Spinal cord (tissue), 10 donors: ENCODE measurements around the gene UAP1. TPM values are rescaled to one million over a fixed set of nuclear protein-coding genes. Genes with fewer than 3 reads are reported as not detected.
"Not testable (repeated sequence)": the region's sequence is repeated elsewhere in the genome, so short reads cannot be mapped to it uniquely, and the experiment has no call there.

Source experiments
- DNase-seq, 6 donors: peaks; one replicate each; pipeline versions ENCODE4 v3.0.0 to v3.0.0-alpha.2; 2013 to 2015; ENCODE audit warnings: low spot score in 6 of 6, low read depth in 4 of 6
- H3K27ac ChIP-seq: one replicate; pipeline ENCODE4 v1.5.1; 2013; ENCODE audit warnings: low read depth, low read length, control low read depth
- H3K27me3 ChIP-seq: one replicate; pipeline ENCODE4 v1.6.1; 2013; ENCODE audit warnings: low read length; ENCODE audit not compliant: control insufficient read depth, insufficient read depth
- H3K36me3 ChIP-seq: one replicate; pipeline ENCODE4 v1.6.1; 2013; ENCODE audit warnings: low read length; ENCODE audit not compliant: control insufficient read depth, insufficient read depth
- H3K4me1 ChIP-seq: one replicate; pipeline ENCODE4 v1.6.1; 2013; ENCODE audit warnings: low read length; ENCODE audit not compliant: control insufficient read depth, insufficient read depth
- H3K4me3 ChIP-seq: one replicate; pipeline ENCODE4 v1.5.1; 2013; ENCODE audit warnings: low read depth, low read length, control low read depth
- H3K9me3 ChIP-seq: one replicate; pipeline ENCODE4 v1.6.1; 2013; ENCODE audit warnings: low read length; ENCODE audit not compliant: control insufficient read depth, insufficient read depth
- WGBS: methylation state at CpG from one replicate; pipeline ENCODE4 v1.1.5; 2013; ENCODE audit warnings: missing lambda C conversion rate; ENCODE audit not compliant: insufficient coverage; 5-methylcytosine and 5-hydroxymethylcytosine counted together
- polyA plus RNA-seq, 2 donors: library from polyadenylated mRNA; unstranded; fragments of 120-200 nt; gene quantifications; one replicate each; pipeline ENCODE4 v1.2.1, GENCODE V29; 2013; ENCODE audit not compliant: insufficient read length in 2 of 2
- total RNA-seq, 2 donors: library from RNA; depleted of rRNA in 1 of 2; stranded (reverse); fragments of 120-200 nt in 1 of 2; fragments of >200 nt in 1 of 2; gene quantifications; one replicate each; pipeline versions ENCODE4 v1.2.3 to v1.2.4, GENCODE V29; 2013 to 2014
- donor health status: healthy.

Gene UAP1
- total and polyA plus RNA-seq, 4 donors, result 30.3 to 52.5 (median 40.7) TPM

GRCh38 chr1:162561037-162561615, 396 bp upstream of the UAP1 start:
- no peaks in the 10 kb centered on the region for H3K9me3 ChIP-seq
- H3K4me3 ChIP-seq, result peak overlapping the region; percentile 88
- peak; percentile 89 to 99 (median 94) for DNase-seq
- H3K27ac ChIP-seq, result peak overlapping the region; percentile 94
- H3K27me3 ChIP-seq, result no peaks in the 10 kb centered on the region
- peaks cover 8% of the 10 kb centered on the region for H3K4me1 ChIP-seq
- under 1% methylated on average over 53 of the region's 53 CpGs for WGBS
- no peaks in the 10 kb centered on the region for H3K36me3 ChIP-seq

- peak overlapping the region; percentile 88 for H3K4me3 ChIP-seq
- H3K27ac ChIP-seq, result peak overlapping the region; percentile 57
- no peaks in the 10 kb centered on the region for H3K9me3 ChIP-seq
- 61% methylated on average over 3 of the region's 5 CpGs for WGBS
- H3K27me3 ChIP-seq, result no peaks in the 10 kb centered on the region
- DNase-seq, result peak in 3 of 6 donors; percentile 7 to 41 (median 35)
- no peaks in the 10 kb centered on the region for H3K36me3 ChIP-seq
- H3K4me1 ChIP-seq, result peaks cover 8% of the 10 kb centered on the region
Observed at GRCh38 chr1:162562470-162562828, 927 bp downstream of the UAP1 start.

- Histone ChIP-seq H3K9me3 (no peaks in the 10 kb centered on the region), H3K4me1 (peaks cover 8% of the 10 kb centered on the region), H3K36me3 (peaks cover 4% of the 10 kb centered on the region), H3K4me3 (no peak overlapping the region), H3K27ac (no peak overlapping the region), H3K27me3 (no peaks in the 10 kb centered on the region)
- DNase-seq, result no peak
- WGBS, result no CpG with 5 or more reads among the region's 5 CpGs
Observed at GRCh38 chr1:162564762-162565218, 3.3 kb downstream of the UAP1 start.

GRCh38 chr1:162565460-162565859, 3.9 kb downstream of the UAP1 start:
- H3K9me3 ChIP-seq, result no peaks in the 10 kb centered on the region

DNA sequence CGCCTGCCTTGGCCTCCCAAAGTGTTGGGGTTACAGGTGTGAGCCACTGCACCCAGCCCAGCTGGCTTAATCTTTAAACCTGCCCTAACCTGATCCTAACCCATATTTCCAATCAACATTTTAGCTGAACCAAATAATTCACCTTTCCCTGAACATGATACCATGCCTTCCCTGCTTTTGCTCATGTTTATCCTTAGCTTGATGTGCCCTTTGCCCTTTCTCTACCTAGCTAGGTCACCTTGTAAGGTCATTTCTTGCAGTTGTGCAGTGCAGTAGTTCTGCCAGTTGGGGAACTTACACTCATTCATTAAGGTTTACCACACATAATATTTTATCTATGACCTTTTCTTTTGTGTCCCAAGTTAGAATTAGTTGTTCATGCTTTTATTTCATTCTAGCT, 5.3 kb downstream of the UAP1 start:
- peaks cover 2% of the 10 kb centered on the region for H3K4me1 ChIP-seq
- WGBS, result 78% methylated on average over 1 of the region's 1 CpG
- H3K27me3 ChIP-seq, result no peaks in the 10 kb centered on the region
- H3K36me3 ChIP-seq, result peaks cover 4% of the 10 kb centered on the region
- H3K9me3 ChIP-seq, result no peaks in the 10 kb centered on the region
- no peak for DNase-seq
- H3K27ac ChIP-seq, result no peak overlapping the region
- H3K4me3 ChIP-seq, result no peak overlapping the region

More at GRCh38 chr1:162565460-162565859, 3.9 kb downstream of the UAP1 start:
- Histone ChIP-seq H3K27me3 (no peaks in the 10 kb centered on the region), H3K27ac (no peak overlapping the region), H3K4me1 (peaks cover 8% of the 10 kb centered on the region), H3K36me3 (peaks cover 4% of the 10 kb centered on the region), H3K4me3 (no peak overlapping the region)
- no peak for DNase-seq

DNA sequence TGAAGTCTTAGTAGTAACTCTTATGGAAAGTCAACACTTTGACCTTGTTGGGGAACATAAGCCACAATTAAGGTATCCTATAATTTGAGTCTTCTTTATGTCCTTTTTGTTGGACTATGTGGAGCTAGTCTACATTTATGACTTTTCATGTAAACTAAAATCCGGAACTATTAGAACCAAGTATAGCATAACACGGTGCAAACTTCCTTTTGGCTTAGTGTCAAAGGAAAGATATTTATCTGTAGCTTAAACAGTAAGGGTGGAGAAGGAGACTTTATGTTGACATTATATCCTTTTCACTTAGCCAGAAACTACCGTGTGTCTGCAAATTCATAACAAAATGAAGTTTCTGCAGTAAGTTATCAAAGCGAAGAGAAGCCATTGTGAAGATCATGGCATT, 7.3 kb downstream of the UAP1 start:
- no CpG with 5 or more reads among the region's 4 CpGs for WGBS
- H3K4me3 ChIP-seq, result no peak overlapping the region

DNA sequence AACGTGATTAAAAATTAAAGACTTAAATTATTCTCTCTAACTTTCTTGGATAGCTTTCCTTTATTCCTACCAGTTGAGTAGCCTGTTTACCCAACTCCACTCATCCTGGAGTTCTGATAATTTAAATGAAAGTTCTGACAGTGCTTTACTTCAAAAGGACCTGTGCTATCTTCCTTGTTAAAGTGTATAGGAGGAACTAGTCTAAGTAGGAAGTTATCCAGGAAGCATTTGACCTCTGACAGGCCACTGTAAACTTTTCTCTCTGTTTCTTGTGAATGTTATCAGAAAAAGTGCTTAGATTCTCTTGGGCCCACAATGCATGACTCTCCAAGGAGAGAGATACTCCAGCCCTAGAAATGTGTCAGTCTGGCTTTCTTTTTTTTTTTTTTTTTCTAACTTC, 9.2 kb downstream of the UAP1 start:
- no peaks in the 10 kb centered on the region for H3K27me3 ChIP-seq
- H3K9me3 ChIP-seq, result no peaks in the 10 kb centered on the region
- DNase-seq, result no peak
- H3K4me1 ChIP-seq, result no peaks in the 10 kb centered on the region
- peaks cover 4% of the 10 kb centered on the region for H3K36me3 ChIP-seq
- H3K27ac ChIP-seq, result no peak overlapping the region
- WGBS, result no CpG with 5 or more reads among the region's 1 CpG
- H3K4me3 ChIP-seq, result no peak overlapping the region

More for the DNA sequence above, 7.3 kb downstream of the UAP1 start:
- peaks cover 4% of the 10 kb centered on the region for H3K36me3 ChIP-seq
- H3K27ac ChIP-seq, result no peak overlapping the region
- no peaks in the 10 kb centered on the region for H3K9me3 ChIP-seq
- H3K4me1 ChIP-seq, result no peaks in the 10 kb centered on the region
- H3K27me3 ChIP-seq, result no peaks in the 10 kb centered on the region
- DNase-seq, result no peak

DNA sequence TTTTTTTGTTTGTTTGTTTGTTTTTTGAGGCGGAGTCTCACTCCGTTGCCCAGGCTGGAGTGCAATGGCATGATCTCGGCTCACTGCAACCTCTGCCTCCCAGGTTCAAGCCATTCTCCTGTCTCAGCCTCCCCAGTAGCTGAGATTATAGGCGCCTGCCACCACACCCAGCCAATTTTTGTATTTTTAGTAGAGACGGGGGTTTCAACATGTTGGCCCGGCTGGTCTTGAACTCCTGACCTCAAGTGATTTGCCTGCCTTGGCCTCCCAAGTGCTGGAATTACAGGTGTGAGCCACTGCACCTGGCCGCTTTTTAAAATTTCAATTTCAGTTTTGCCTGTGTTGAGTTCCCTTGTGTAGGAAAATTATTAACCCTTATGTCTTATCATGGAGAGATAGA, 9.6 kb downstream of the UAP1 start:
- not testable (repeated sequence) for DNase-seq, H3K4me3 ChIP-seq, H3K27me3 ChIP-seq, H3K4me1 ChIP-seq, H3K27ac ChIP-seq, H3K36me3 ChIP-seq, H3K9me3 ChIP-seq
- 83% methylated on average over 6 of the region's 7 CpGs for WGBS

DNA sequence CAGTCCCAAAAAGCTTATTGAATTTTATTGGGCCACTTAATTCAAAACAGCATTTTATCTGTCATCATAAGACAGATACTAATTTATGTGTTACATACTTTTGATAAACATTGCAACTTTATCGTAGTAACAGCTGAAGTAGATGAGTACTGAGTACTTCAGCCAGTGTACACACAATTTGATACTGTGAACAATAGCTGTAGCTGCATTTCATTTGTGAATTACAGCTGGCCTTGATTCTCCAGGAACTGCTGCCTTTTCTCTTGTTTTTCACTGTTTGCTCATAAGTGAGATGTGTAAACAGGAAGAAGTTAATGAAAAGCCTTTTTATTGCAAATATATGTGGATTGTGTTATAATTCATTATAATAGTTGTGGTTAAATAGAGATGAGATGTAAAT, 10.2 kb downstream of the UAP1 start:
- 83% methylated on average over 1 of the region's 1 CpG for WGBS
- Histone ChIP-seq H3K27ac (no peak overlapping the region), H3K4me1 (no peaks in the 10 kb centered on the region), H3K27me3 (no peaks in the 10 kb centered on the region), H3K4me3 (no peak overlapping the region), H3K36me3 (peaks cover 4% of the 10 kb centered on the region), H3K9me3 (no peaks in the 10 kb centered on the region)
- DNase-seq, result no peak

DNA sequence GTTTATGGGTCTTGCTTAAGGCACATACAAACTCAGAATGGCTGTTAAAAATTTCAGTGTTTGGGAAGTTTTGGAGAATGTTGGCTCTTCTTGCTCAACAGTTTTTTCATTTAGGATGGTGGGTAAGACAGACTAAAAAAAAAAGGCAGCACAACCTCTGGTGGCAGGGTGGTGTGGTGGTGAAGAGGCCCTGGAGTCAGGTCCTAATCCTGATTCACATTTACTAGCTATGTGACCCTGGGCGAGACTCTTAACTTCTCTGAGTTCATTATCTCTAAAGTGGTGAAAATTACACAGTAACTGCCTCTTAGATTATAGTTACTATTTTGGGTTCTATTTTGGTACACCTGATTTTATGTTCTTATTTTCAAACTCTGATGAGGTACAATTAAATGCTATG, 11.6 kb downstream of the UAP1 start:
- H3K4me3 ChIP-seq, result no peak overlapping the region
- no peaks in the 10 kb centered on the region for H3K4me1 ChIP-seq
- no peaks in the 10 kb centered on the region for H3K27me3 ChIP-seq
- no peaks in the 10 kb centered on the region for H3K9me3 ChIP-seq
- no peak for DNase-seq
- peaks cover 3% of the 10 kb centered on the region for H3K36me3 ChIP-seq
- H3K27ac ChIP-seq, result no peak overlapping the region
- WGBS, result no CpG with 5 or more reads among the region's 1 CpG
